GM21526 (cell line): Measurements from ENCODE around the gene ADAMTS18.

ENCODE experiments used
- ATAC-seq: cut with Tn5 transposase; IDR thresholded peaks from one replicate; pipeline ENCODE4 v1.9.1; 2021; ENCODE audit warnings: moderate library complexity; ENCODE audit not compliant: unreplicated experiment, low FRiP score

ADAMTS18 gene

GRCh38 chr16:77435272-77435820, 512 bp upstream of the ADAMTS18 start:
- ATAC-seq = no peak

GRCh38 chr16:77434022-77434529, 758 bp downstream of the ADAMTS18 start:
- no peak for ATAC-seq

- no peak for ATAC-seq
Observed at GRCh38 chr16:77433146-77433545, 1.7 kb downstream of the ADAMTS18 start.

GRCh38 chr16:77432264-77432663, 2.6 kb downstream of the ADAMTS18 start:
- ATAC-seq = no peak

- ATAC-seq = no peak
Observed at GRCh38 chr16:77430787-77431585, 3.8 kb downstream of the ADAMTS18 start.

- ATAC-seq = no peak
Observed at GRCh38 chr16:77430360-77430759, 4.5 kb downstream of the ADAMTS18 start.

GRCh38 chr16:77424871-77425604, 9.8 kb downstream of the ADAMTS18 start:
- ATAC-seq = no peak

GRCh38 chr16:77422196-77422784, 12.5 kb downstream of the ADAMTS18 start:
- ATAC-seq = no peak

GRCh38 chr16:77416939-77417480, 17.8 kb downstream of the ADAMTS18 start:
- ATAC-seq = no peak

- ATAC-seq = no peak
Observed at GRCh38 chr16:77414752-77415231, 20.0 kb downstream of the ADAMTS18 start.

GRCh38 chr16:77410449-77410848, 24.4 kb downstream of the ADAMTS18 start:
- ATAC-seq = no peak

- ATAC-seq = no peak
Observed at GRCh38 chr16:77409311-77409710, 25.5 kb downstream of the ADAMTS18 start.

- peak; percentile 49 for ATAC-seq
Observed at GRCh38 chr16:77408607-77409006, 26.2 kb downstream of the ADAMTS18 start.

- ATAC-seq = no peak
Observed at GRCh38 chr16:77406680-77407079, 28.2 kb downstream of the ADAMTS18 start.

- ATAC-seq = no peak
Observed at GRCh38 chr16:77404775-77405174, 30.1 kb downstream of the ADAMTS18 start.

GRCh38 chr16:77403732-77404131, 31.1 kb downstream of the ADAMTS18 start:
- ATAC-seq = no peak

GRCh38 chr16:77402672-77403071, 32.2 kb downstream of the ADAMTS18 start:
- no peak for ATAC-seq

- ATAC-seq = no peak
Observed at GRCh38 chr16:77402118-77402517, 32.7 kb downstream of the ADAMTS18 start.

GRCh38 chr16:77399546-77399945, 35.3 kb downstream of the ADAMTS18 start:
- ATAC-seq = no peak

GRCh38 chr16:77399066-77399465, 35.8 kb downstream of the ADAMTS18 start:
- ATAC-seq = no peak

GRCh38 chr16:77398495-77398894, 36.3 kb downstream of the ADAMTS18 start:
- ATAC-seq = no peak
